Central memory CD8-positive, alpha-beta T cell (primary cell): Measurements from ENCODE around the gene DENND1A.

ENCODE experiments used
- ATAC-seq: fragments of 150-1000 bp; cut with Tn5 transposase; replicated peaks from 2 replicates; pipeline ENCODE4 v1.10.0; 2022; ENCODE audit warnings: mild to moderate bottlenecking, moderate FRiP score, moderate number of reproducible peaks; ENCODE audit not compliant: poor library complexity, severe bottlenecking; ENCODE audit errors: extremely low read depth
- DNase-seq, 2 donors: peaks; one replicate each; pipeline ENCODE4 v3.0.0; 2021; ENCODE audit warnings: low spot score in 2 of 2
- H3K27ac Mint-ChIP-seq: one replicate; pipeline ENCODE4 v1.8.0; 2022; ENCODE audit warnings: low read depth, mild to moderate bottlenecking, moderate library complexity, mixed read lengths
- H3K27me3 Mint-ChIP-seq: one replicate; pipeline ENCODE4 v1.8.0; 2022; ENCODE audit warnings: mixed read lengths
- H3K36me3 Mint-ChIP-seq: one replicate; pipeline ENCODE4 v1.8.0; 2022; ENCODE audit warnings: mild to moderate bottlenecking, moderate library complexity, mixed read lengths; ENCODE audit not compliant: insufficient read depth
- H3K4me1 Mint-ChIP-seq: one replicate; pipeline ENCODE4 v1.8.0; 2022; ENCODE audit warnings: mixed read lengths
- H3K4me3 Mint-ChIP-seq: one replicate; pipeline ENCODE4 v1.8.0; 2022; ENCODE audit warnings: mild to moderate bottlenecking, moderate library complexity, mixed read lengths
- H3K9me3 Mint-ChIP-seq: one replicate; pipeline ENCODE4 v1.8.0; 2022; ENCODE audit warnings: mixed read lengths

The DENND1A gene

DNA sequence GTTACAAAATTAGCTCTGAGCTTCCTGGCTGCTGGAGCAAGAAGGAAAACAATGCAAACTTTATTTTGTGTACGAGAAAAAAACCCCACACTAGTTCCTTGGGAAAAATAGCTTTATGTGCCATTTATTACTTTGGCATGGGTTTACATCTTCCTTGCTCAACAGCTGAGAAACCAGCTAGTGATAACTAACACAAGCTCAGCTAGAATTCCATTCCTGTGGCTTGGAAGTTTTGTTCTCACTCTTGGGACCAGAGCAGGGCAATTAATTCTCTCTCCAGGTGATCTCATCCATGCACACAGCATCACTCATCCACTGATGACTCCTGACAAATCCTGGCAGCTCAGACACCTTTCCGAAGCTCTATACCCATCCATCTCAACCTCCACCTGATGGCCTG, 469.8 kb downstream of the DENND1A start:
- no peaks in the 10 kb centered on the region for H3K4me1 Mint-ChIP-seq
- peaks cover 7% of the 10 kb centered on the region for H3K36me3 Mint-ChIP-seq
- DNase-seq, result no peak
- no peaks in the 10 kb centered on the region for H3K27me3 Mint-ChIP-seq
- no peaks in the 10 kb centered on the region for H3K9me3 Mint-ChIP-seq
- H3K27ac Mint-ChIP-seq, result no peak overlapping the region
- ATAC-seq, result no peak
- no peak overlapping the region for H3K4me3 Mint-ChIP-seq

DNA sequence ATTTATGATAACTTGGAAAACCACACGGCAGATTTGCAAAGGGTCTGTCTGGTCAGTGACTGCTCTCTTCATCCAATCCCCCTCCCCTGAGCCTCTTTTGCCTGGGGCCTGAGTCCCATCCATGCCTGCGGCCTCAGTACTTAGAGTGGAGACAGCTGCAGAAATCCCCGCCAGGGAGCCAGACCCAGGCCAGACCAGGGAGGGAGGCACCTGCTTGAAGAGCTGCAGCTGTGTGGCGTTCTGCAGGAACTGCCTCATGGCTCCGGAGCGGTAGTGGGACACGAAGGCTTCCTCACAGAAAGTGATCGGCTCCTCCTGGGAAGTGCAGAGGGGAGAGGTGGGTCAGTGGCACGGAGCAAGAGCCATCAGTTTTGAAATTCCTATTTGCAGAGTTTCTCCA, 472.3 kb downstream of the DENND1A start:
- no peak for DNase-seq
- H3K4me1 Mint-ChIP-seq, result no peaks in the 10 kb centered on the region
- no peak for ATAC-seq
- H3K27ac Mint-ChIP-seq, result no peak overlapping the region
- H3K9me3 Mint-ChIP-seq, result no peaks in the 10 kb centered on the region
- H3K27me3 Mint-ChIP-seq, result no peaks in the 10 kb centered on the region
- peaks cover 5% of the 10 kb centered on the region for H3K36me3 Mint-ChIP-seq
- H3K4me3 Mint-ChIP-seq, result no peak overlapping the region

DNA sequence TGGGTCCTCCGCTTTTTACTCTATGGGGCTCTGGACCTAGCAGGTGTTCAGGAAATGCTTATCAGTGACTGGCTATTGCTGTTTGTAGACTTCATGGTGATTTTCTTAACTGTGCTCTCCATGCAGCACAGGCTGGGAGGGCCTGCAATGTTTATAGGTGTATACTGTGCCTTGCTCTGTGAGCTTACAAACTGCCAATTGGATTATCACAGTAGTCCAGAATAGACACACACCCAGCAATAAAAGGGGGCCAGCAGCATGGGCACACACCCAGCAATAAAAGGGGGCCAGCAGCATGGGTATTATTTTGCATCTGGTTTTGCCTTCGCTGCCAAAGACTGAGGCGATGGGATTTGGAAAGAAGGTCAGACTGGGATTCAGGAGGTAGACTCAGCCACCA, 473.9 kb downstream of the DENND1A start:
- Mint-ChIP-seq H3K9me3 (no peaks in the 10 kb centered on the region), H3K4me3 (no peak overlapping the region), H3K36me3 (peaks cover 1% of the 10 kb centered on the region), H3K27me3 (no peaks in the 10 kb centered on the region), H3K27ac (no peak overlapping the region), H3K4me1 (no peaks in the 10 kb centered on the region)
- DNase-seq (no peak), ATAC-seq (no peak)

DNA sequence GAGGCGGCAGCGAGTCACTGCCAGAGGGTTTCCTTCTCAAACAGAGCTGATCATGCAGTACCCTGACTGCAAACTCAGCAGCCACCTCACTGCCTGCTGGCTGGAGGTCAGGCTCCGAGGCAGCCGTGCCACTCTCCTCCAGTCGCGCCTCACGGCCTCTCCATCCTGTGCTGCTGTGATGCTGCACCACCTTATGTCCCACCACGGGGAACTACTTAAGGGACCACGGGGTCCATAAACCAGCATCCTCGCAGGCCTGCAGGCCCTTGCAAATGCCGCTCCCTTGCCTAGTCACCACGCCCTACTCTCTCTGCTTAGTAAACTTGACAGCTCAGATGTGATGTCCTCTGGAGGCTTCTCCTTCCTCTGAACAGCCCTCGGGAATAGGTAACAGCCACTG, 474.7 kb downstream of the DENND1A start:
- Mint-ChIP-seq H3K4me3 (no peak overlapping the region), H3K27ac (no peak overlapping the region), H3K27me3 (no peaks in the 10 kb centered on the region), H3K36me3 (peaks cover 1% of the 10 kb centered on the region), H3K9me3 (no peaks in the 10 kb centered on the region), H3K4me1 (no peaks in the 10 kb centered on the region)
- DNase-seq, result no peak
- no peak for ATAC-seq

DNA sequence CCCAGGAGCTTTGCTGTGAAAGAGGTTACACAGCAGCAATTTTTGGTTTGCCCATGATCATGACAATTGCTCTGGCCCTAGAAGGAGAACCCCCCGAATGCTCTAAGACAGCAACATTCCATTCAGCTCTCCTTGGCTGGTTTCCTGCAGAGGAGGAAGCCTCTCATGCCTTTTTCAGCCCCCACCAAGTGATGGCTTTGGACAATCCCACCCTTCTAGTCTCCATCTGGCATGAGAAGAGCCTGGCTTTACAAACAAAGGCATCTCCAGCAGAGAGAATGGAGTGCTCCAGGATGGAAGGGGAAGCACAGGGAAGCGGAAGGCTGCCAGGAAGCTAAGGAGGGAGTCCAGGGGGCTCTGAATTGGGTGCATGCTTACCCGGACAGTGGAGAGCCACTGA, 475.6 kb downstream of the DENND1A start:
- peaks cover 1% of the 10 kb centered on the region for H3K36me3 Mint-ChIP-seq
- H3K27me3 Mint-ChIP-seq, result no peaks in the 10 kb centered on the region
- no peaks in the 10 kb centered on the region for H3K9me3 Mint-ChIP-seq
- H3K27ac Mint-ChIP-seq, result no peak overlapping the region
- no peaks in the 10 kb centered on the region for H3K4me1 Mint-ChIP-seq
- DNase-seq (no peak), ATAC-seq (no peak)
- no peak overlapping the region for H3K4me3 Mint-ChIP-seq

DNA sequence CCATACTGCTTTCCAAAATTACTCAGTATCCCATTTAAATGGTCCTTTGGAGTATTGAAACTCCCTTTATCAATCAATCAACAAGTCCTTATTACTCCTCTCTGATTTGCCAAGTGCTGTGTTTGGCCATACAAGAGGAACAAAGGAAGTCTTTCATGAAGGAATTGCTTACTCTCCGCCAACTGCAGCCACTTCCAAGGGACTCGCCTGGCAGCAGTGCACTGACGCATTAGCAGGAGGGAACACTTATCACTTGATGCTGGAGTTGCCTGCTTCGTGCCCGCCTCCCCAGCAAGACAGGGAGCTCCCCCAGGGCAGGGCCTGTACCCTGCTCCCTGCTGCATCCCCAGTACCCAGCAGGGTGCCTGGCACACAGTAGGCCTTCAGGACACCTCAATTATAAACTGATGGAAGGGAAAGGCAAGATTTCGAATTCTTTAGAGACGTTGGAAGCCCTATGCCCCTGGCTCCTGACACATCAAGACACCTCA, 476.1 kb downstream of the DENND1A start:
- Mint-ChIP-seq H3K4me3 (no peak overlapping the region), H3K4me1 (no peaks in the 10 kb centered on the region), H3K27me3 (no peaks in the 10 kb centered on the region), H3K36me3 (peaks cover 1% of the 10 kb centered on the region), H3K27ac (no peak overlapping the region), H3K9me3 (no peaks in the 10 kb centered on the region)
- DNase-seq, result no peak
- ATAC-seq, result no peak

DNA sequence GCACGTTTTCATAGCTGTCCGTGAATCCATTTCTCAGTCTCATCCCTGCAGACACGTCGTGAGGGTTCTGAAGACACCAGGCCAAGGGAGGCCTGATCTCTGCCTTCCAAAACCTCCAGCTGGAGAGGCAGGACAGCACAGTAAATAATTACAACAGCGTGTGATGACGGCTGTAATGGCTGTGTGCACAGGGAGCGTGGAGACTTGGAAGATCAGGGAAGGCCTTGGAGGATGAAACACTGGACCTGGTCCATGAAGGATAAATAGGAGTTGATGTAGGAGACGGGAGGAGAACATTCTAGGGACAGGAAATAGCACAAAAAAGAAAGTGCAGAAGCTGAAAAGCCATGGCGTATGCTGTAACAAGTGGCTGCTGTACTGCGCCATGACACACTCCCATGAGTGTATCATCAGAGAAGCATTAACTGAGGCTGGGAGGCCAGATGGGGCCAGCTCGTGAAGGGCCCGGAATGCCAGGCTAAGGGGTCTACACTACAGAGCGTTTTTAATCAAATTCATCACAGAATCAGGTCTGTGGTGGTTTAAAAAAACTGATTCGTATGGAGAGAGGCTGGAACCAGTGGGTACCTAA, 476.8 kb downstream of the DENND1A start:
- no peak for ATAC-seq
- Mint-ChIP-seq H3K36me3 (peaks cover 1% of the 10 kb centered on the region), H3K4me3 (no peak overlapping the region), H3K9me3 (no peaks in the 10 kb centered on the region), H3K27me3 (no peaks in the 10 kb centered on the region), H3K27ac (no peak overlapping the region), H3K4me1 (no peaks in the 10 kb centered on the region)
- DNase-seq, result no peak

DNA sequence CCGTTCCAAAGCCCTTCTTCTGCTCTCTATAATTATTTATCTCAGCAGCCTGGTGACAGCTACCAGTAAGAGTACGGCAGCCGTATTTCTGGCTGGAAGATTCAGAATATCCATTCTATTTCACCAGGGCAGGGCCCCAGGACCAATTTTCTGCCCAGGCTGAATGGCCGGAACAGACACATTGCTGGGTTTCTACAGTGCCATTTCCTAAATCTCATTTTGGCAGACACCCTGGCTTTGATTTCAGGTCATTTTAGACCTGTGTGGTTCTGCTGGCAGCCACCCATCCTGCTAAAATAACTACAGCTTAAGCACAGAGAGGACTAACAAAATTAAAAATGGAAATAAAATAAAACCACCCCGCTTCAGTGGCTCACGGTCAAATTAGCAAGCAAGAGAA, 478.9 kb downstream of the DENND1A start:
- ATAC-seq (no peak), DNase-seq (no peak)
- Mint-ChIP-seq H3K4me3 (no peak overlapping the region), H3K27me3 (no peaks in the 10 kb centered on the region), H3K27ac (no peak overlapping the region), H3K4me1 (no peaks in the 10 kb centered on the region), H3K9me3 (no peaks in the 10 kb centered on the region), H3K36me3 (peaks cover 5% of the 10 kb centered on the region)

DNA sequence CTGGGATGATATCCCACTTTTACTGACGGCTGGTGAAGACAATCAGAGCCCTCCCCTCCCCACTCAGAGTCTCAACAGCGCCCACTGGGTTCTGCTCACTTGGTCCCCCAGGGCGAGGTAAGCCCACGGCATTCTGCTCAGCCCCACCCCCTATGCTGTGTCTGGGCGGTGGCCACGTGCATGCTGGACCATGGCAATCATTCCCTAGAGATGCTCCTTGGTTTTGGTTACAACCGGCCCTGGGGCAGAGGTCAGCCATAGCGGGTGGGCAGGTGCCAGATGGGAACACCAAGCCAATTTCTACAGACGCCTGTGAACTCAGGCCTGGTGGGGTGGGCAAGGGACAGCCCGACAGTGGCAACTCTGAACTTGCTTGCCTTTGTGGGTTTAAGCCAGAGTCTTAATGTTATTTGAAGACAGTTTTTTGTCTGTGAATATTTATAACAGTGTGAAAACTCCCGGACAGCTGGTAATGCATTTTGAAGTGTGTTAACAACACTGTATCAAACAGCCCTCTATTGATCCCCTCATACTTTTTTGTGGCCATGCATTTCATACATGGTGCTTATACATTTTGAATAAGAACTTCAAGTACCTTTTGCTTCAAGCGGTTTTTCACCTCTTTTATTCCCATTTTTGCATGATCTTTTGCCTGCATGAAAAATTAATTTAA, 479.7 kb downstream of the DENND1A start:
- Mint-ChIP-seq H3K4me3 (no peak overlapping the region), H3K36me3 (peaks cover 5% of the 10 kb centered on the region), H3K27ac (no peak overlapping the region), H3K4me1 (no peaks in the 10 kb centered on the region), H3K27me3 (no peaks in the 10 kb centered on the region), H3K9me3 (no peaks in the 10 kb centered on the region)
- ATAC-seq, result no peak
- DNase-seq, result no peak

DNA sequence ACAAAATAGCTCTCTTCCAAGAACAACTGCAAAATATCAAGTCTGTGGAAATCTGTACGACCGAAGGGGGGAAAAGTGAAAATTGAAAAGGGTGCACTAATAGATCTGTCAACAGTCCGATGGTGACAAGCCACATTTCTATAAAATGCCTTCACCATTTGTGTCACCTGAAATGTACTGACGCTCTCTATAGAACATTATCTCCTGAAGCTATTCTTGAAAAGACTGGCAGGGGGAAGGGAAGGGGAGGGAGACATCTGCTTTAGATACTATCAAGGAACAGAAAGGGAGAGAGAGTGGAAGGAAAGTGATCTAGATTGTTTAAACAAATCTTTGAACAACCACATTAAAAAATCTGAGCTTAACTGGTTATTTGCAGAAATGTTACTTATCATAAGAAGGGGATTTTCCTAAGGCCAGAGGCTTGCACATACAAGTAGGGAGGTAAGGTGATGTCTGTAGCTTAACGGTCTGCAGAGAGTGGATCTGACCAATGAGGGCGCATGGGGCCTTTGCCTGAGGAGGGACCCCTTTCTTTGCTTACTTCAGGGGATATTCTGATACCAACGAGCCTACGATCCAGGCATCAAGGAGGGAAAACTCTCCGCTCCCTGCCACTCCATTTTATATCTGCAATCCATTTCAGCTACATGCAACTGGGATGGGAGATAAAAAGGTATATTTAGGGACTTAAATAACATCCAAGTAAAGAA, 481.8 kb downstream of the DENND1A start:
- H3K36me3 Mint-ChIP-seq, result peaks cover 4% of the 10 kb centered on the region
- H3K4me3 Mint-ChIP-seq, result no peak overlapping the region
- H3K4me1 Mint-ChIP-seq, result no peaks in the 10 kb centered on the region
- no peaks in the 10 kb centered on the region for H3K9me3 Mint-ChIP-seq
- ATAC-seq (no peak), DNase-seq (no peak)
- H3K27ac Mint-ChIP-seq, result no peak overlapping the region
- no peaks in the 10 kb centered on the region for H3K27me3 Mint-ChIP-seq

DNA sequence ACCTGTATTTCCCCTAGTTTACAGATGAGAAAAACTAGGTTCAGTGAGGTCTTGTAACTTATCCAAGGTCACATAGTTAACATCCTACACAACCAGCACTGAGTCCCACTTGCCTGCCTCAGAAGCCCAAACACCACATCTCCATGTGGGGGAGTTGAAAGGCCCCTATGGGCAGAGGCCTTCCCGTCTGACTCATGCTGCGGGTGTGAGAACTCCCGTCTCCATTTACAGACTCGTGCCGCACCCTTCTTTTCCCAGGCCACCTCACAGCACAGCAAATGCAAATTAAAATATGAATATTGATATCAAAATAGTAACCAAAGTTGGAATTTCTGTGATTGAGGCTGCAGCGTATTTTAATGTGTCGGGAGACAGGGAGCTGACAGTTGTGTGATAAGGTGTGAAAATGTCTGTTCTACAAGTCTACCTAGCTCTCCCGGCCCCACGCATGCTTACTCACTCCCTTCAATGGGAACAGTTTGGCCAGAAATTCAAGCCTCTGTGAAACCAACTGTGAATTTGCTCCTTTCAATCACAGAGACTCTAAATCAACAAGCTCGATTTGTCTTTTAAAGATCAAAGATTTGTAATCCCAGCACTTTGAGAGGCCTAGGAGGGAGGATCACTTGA, 483.8 kb downstream of the DENND1A start:
- DNase-seq (no peak), ATAC-seq (no peak)
- H3K9me3 Mint-ChIP-seq, result no peaks in the 10 kb centered on the region
- no peak overlapping the region for H3K27ac Mint-ChIP-seq
- no peaks in the 10 kb centered on the region for H3K27me3 Mint-ChIP-seq
- peaks cover 10% of the 10 kb centered on the region for H3K36me3 Mint-ChIP-seq
- no peak overlapping the region for H3K4me3 Mint-ChIP-seq
- H3K4me1 Mint-ChIP-seq, result no peaks in the 10 kb centered on the region

DNA sequence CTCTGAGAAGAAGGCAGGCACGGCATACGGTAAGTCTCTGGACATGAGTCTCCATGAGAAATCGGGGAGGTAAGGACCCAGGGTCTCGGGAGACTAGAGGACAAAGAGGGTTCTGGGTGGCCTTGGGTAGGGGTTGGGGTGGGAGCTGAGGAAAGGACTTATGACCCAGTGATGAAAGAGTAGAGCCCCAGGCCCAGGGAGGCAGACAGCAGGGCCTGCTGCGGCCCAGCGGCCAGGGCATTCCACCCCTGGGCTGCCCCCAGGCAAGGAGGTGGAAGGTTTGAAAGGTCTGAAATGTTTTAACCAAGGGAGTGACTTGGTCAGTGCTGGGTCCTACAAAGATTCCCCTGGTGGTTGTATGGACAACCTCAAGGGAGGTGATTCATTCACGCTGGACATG, 484.8 kb downstream of the DENND1A start:
- Mint-ChIP-seq H3K4me3 (no peak overlapping the region), H3K27me3 (no peaks in the 10 kb centered on the region), H3K4me1 (no peaks in the 10 kb centered on the region), H3K27ac (no peak overlapping the region), H3K9me3 (no peaks in the 10 kb centered on the region), H3K36me3 (peaks cover 16% of the 10 kb centered on the region)
- ATAC-seq, result no peak
- DNase-seq, result no peak

DNA sequence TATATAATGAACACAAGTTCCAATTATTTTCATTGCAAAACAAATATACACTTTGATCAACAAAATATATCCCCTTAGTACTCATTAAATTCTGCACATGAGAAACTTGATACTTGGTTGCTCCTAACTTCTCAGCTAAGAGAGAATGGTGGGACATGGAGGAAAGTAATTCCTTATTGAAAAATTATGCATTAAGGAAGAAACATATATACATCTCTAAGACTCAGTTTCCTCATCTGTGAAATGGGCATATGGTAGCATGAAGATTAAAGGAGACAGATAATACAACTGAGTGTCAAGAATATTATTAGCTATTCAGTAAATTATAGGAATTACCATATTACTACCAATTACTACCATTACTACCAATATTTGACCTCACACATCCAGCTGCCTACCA, 488.2 kb downstream of the DENND1A start:
- DNase-seq (no peak), ATAC-seq (no peak)
- H3K36me3 Mint-ChIP-seq, result peaks cover 16% of the 10 kb centered on the region
- H3K9me3 Mint-ChIP-seq, result no peaks in the 10 kb centered on the region
- no peaks in the 10 kb centered on the region for H3K27me3 Mint-ChIP-seq
- H3K4me1 Mint-ChIP-seq, result no peaks in the 10 kb centered on the region
- no peak overlapping the region for H3K27ac Mint-ChIP-seq
- H3K4me3 Mint-ChIP-seq, result no peak overlapping the region
